Measurements from ENCODE around the gene TRPC4.

DNA sequence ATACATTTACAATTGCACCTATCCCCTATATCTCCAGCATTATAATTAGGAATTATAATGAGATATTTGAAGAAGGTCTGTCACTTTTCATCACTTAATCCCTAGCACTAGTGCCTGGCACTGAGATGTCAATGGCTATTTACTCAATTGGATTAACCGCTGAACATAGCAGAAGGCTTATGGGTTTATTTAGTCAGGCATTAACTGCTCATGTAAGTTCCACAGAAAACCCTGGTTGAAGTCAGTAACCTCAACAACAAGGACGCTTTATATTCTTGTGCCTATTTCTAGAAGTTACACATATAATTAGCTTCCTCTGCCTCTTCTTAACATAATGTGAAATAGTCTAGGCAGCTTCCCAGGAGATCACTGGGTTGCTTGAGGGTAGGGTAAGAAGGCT lies 163.5 kb downstream of the TRPC4 start:
- TF ChIP-seq FOXM1 (IDR thresholded peaks at IDR 0.05; ENCODE audit: borderline replicate concordance, low read depth) (no peak), CEBPB (IDR thresholded peaks at IDR 0.05) (no peak)
